ENCODE data around the gene TLL2.

GRCh38 chr10:96402417-96403305, 111.1 kb downstream of the TLL2 start:
- TF ChIP-seq, protein P1, sequence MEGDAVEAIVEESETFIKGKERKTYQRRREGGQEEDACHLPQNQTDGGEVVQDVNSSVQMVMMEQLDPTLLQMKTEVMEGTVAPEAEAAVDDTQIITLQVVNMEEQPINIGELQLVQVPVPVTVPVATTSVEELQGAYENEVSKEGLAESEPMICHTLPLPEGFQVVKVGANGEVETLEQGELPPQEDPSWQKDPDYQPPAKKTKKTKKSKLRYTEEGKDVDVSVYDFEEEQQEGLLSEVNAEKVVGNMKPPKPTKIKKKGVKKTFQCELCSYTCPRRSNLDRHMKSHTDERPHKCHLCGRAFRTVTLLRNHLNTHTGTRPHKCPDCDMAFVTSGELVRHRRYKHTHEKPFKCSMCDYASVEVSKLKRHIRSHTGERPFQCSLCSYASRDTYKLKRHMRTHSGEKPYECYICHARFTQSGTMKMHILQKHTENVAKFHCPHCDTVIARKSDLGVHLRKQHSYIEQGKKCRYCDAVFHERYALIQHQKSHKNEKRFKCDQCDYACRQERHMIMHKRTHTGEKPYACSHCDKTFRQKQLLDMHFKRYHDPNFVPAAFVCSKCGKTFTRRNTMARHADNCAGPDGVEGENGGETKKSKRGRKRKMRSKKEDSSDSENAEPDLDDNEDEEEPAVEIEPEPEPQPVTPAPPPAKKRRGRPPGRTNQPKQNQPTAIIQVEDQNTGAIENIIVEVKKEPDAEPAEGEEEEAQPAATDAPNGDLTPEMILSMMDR (conservative IDR thresholded peaks at IDR 0.05; ENCODE audit: low read depth, low read length): no peak
- no peak for TF ChIP-seq EZH2 (IDR thresholded peaks at IDR 0.05; ENCODE audit: borderline replicate concordance, low read depth, low read length, poor library complexity, severe bottlenecking)
